Choroid plexus epithelial cell (primary cell): ENCODE results near the gene PLCG2.
"Not testable (repeated sequence)": the region's sequence is repeated elsewhere in the genome, so short reads cannot be mapped to it uniquely, and the experiment has no call there.

Experiments
- DNase-seq: peaks from one replicate; pipeline ENCODE4 v3.0.0-alpha.2; 2010; ENCODE audit warnings: low read depth
- H3K4me3 ChIP-seq: 2 replicates; pipeline ENCODE4 v1.5.1; 2011; ENCODE audit warnings: low read depth, mild to moderate bottlenecking, control low read depth, low read length, moderate library complexity
- CTCF ChIP-seq: conservative IDR thresholded peaks from 2 replicates; pipeline ENCODE4 v1.5.1; 2011; ENCODE audit warnings: low read depth, mild to moderate bottlenecking, control low read depth, inconsistent platforms, low read length, moderate library complexity

The PLCG2 gene

GRCh38 chr16:81798311-81799137 lies 19.4 kb downstream of the PLCG2 start:
- peak; percentile 43 for DNase-seq
- no peak overlapping the region for H3K4me3 ChIP-seq
- no peak for TF ChIP-seq CTCF

GRCh38 chr16:81799138-81799504 lies 20.0 kb downstream of the PLCG2 start:
- no peak for TF ChIP-seq CTCF

DNA sequence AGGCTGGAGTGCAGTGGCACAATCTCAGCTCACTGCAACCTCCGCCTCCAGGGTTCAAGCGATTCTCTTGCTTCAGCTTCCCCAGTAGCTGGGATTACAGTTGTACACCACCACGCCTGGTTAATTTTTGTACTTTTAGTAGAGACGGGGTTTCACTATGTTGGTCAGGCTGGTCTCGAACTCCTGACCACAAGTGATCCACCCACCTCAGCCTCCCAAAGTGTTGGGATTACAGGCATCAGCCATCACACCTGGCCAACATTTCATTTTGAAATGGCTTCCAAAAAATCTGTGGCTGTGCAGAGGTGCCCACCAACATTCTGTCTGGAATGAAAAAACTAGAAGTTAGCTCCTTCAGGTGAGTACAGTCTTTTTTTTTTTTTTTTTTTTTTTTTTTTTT lies 22.6 kb downstream of the PLCG2 start:
- not testable (repeated sequence) for DNase-seq, H3K4me3 ChIP-seq

More at GRCh38 chr16:81799138-81799504, 20.0 kb downstream of the PLCG2 start:
- no peak overlapping the region for H3K4me3 ChIP-seq
- DNase-seq = no peak

- no peak for TF ChIP-seq CTCF
- no peak overlapping the region for H3K4me3 ChIP-seq
- no peak for DNase-seq
These were observed 24.2 kb downstream of the PLCG2 start for GRCh38 chr16:81803332-81803731.

DNA sequence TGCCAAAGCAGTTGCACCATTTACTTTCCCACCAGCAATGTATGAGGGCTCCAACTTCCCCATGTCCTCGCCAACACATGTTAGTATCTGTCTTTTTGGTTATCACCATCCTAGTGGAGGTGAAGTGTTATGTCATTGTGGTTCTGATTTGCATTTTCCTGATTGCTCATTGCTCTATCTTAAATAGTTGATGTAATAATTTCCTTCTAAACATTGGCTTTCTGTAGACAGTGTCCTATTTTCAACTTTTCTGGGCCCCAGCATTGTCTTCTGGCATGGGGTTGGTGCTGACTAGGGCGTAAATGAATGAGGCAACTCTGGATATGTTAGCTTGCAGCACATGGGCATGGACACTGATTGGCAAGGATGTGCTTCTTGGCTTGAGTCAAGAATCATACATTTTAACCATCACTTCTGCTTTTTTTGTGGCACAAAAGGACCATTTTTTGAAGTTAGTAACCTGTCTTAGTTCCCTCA lies 25.1 kb downstream of the PLCG2 start:
- no peak overlapping the region for H3K4me3 ChIP-seq
- TF ChIP-seq CTCF = no peak
- no peak for DNase-seq

GRCh38 chr16:81806696-81807095 lies 27.6 kb downstream of the PLCG2 start:
- TF ChIP-seq CTCF = no peak
- no peak overlapping the region for H3K4me3 ChIP-seq
- DNase-seq = no peak

GRCh38 chr16:81807767-81808358 lies 28.8 kb downstream of the PLCG2 start:
- DNase-seq = no peak
- no peak for TF ChIP-seq CTCF
- H3K4me3 ChIP-seq = no peak overlapping the region
